ENCODE results near the gene ZNF335.

The ZNF335 gene

GRCh38 chr20:46011631-46012482, 39.9 kb upstream of the ZNF335 start:
- H3K9me3 ChIP-seq (ENCODE audit: control insufficient read depth in 1 of 2, low read length in 2 of 2), result no peaks in the 10 kb centered on the region
- peaks cover 0 to 25% of the 10 kb centered on the region in 2 donors for H3K4me1 ChIP-seq (ENCODE audit: control insufficient read depth in 1 of 2, insufficient read depth in 2 of 2, low read length in 2 of 2)
- peaks cover 58% of the 10 kb centered on the region for H3K27me3 ChIP-seq (ENCODE audit: low read depth, low read length)
- H3K27ac ChIP-seq (ENCODE audit: low read length), result no peak overlapping the region
- H3K36me3 ChIP-seq (ENCODE audit: control insufficient read depth in 1 of 2, insufficient read depth in 2 of 2, low read length in 2 of 2), result no peaks in the 10 kb centered on the region
- peak overlapping the region in 1 of 2 donors; percentile 30 for H3K4me3 ChIP-seq (ENCODE audit: low read depth in 1 of 2, low read length in 2 of 2)

GRCh38 chr20:46010491-46011391, 38.7 kb upstream of the ZNF335 start:
- H3K4me1 ChIP-seq (ENCODE audit: control insufficient read depth in 1 of 2, insufficient read depth in 2 of 2, low read length in 2 of 2), result peaks cover 0 to 25% of the 10 kb centered on the region in 2 donors

GRCh38 chr20:46009816-46010215, 37.8 kb upstream of the ZNF335 start:
- H3K27ac ChIP-seq (ENCODE audit: low read length), result no peak overlapping the region
- no peaks in the 10 kb centered on the region for H3K9me3 ChIP-seq (ENCODE audit: control insufficient read depth in 1 of 2, low read length in 2 of 2)
- H3K27me3 ChIP-seq (ENCODE audit: low read depth, low read length), result peaks cover 54% of the 10 kb centered on the region
- H3K4me3 ChIP-seq (ENCODE audit: low read depth in 1 of 2, low read length in 2 of 2), result no peak overlapping the region
- H3K36me3 ChIP-seq (ENCODE audit: control insufficient read depth in 1 of 2, insufficient read depth in 2 of 2, low read length in 2 of 2), result no peaks in the 10 kb centered on the region
- H3K4me1 ChIP-seq (ENCODE audit: control insufficient read depth in 1 of 2, insufficient read depth in 2 of 2, low read length in 2 of 2), result peaks cover 0 to 25% of the 10 kb centered on the region in 2 donors

More at GRCh38 chr20:46010491-46011391, 38.7 kb upstream of the ZNF335 start:
- Histone ChIP-seq H3K4me3 (ENCODE audit: low read depth in 1 of 2, low read length in 2 of 2) (peak overlapping the region; percentile 7 to 30), H3K36me3 (ENCODE audit: control insufficient read depth in 1 of 2, insufficient read depth in 2 of 2, low read length in 2 of 2) (no peaks in the 10 kb centered on the region), H3K27me3 (ENCODE audit: low read depth, low read length) (peaks cover 58% of the 10 kb centered on the region), H3K27ac (ENCODE audit: low read length) (no peak overlapping the region), H3K9me3 (ENCODE audit: control insufficient read depth in 1 of 2, low read length in 2 of 2) (no peaks in the 10 kb centered on the region)

- no peaks in the 10 kb centered on the region for H3K36me3 ChIP-seq (ENCODE audit: control insufficient read depth in 1 of 2, insufficient read depth in 2 of 2, low read length in 2 of 2)
- peaks cover 0 to 9% of the 10 kb centered on the region in 2 donors for H3K4me1 ChIP-seq (ENCODE audit: control insufficient read depth in 1 of 2, insufficient read depth in 2 of 2, low read length in 2 of 2)
- H3K9me3 ChIP-seq (ENCODE audit: control insufficient read depth in 1 of 2, low read length in 2 of 2), result no peaks in the 10 kb centered on the region
- no peak overlapping the region for H3K27ac ChIP-seq (ENCODE audit: low read length)
- no peak overlapping the region for H3K4me3 ChIP-seq (ENCODE audit: low read depth in 1 of 2, low read length in 2 of 2)
- peaks cover 39% of the 10 kb centered on the region for H3K27me3 ChIP-seq (ENCODE audit: low read depth, low read length)
These were observed 35.7 kb upstream of the ZNF335 start for GRCh38 chr20:46007671-46008070.

GRCh38 chr20:46006964-46007363, 35.0 kb upstream of the ZNF335 start:
- no peaks in the 10 kb centered on the region for H3K36me3 ChIP-seq (ENCODE audit: control insufficient read depth in 1 of 2, insufficient read depth in 2 of 2, low read length in 2 of 2)
- H3K27ac ChIP-seq (ENCODE audit: low read length), result no peak overlapping the region
- peaks cover 0 to 4% of the 10 kb centered on the region in 2 donors for H3K4me1 ChIP-seq (ENCODE audit: control insufficient read depth in 1 of 2, insufficient read depth in 2 of 2, low read length in 2 of 2)
- H3K27me3 ChIP-seq (ENCODE audit: low read depth, low read length), result peaks cover 32% of the 10 kb centered on the region
- no peak overlapping the region for H3K4me3 ChIP-seq (ENCODE audit: low read depth in 1 of 2, low read length in 2 of 2)
- no peaks in the 10 kb centered on the region for H3K9me3 ChIP-seq (ENCODE audit: control insufficient read depth in 1 of 2, low read length in 2 of 2)

GRCh38 chr20:46006022-46006705, 34.2 kb upstream of the ZNF335 start:
- no peak overlapping the region for H3K4me3 ChIP-seq (ENCODE audit: low read depth in 1 of 2, low read length in 2 of 2)
- H3K9me3 ChIP-seq (ENCODE audit: control insufficient read depth in 1 of 2, low read length in 2 of 2), result no peaks in the 10 kb centered on the region
- no peaks in the 10 kb centered on the region for H3K36me3 ChIP-seq (ENCODE audit: control insufficient read depth in 1 of 2, insufficient read depth in 2 of 2, low read length in 2 of 2)
- no peak overlapping the region for H3K27ac ChIP-seq (ENCODE audit: low read length)
- peaks cover 24% of the 10 kb centered on the region for H3K27me3 ChIP-seq (ENCODE audit: low read depth, low read length)
- peaks cover 0 to 3% of the 10 kb centered on the region in 2 donors for H3K4me1 ChIP-seq (ENCODE audit: control insufficient read depth in 1 of 2, insufficient read depth in 2 of 2, low read length in 2 of 2)

GRCh38 chr20:46004889-46005473, 33.0 kb upstream of the ZNF335 start:
- no peaks in the 10 kb centered on the region for H3K9me3 ChIP-seq (ENCODE audit: control insufficient read depth in 1 of 2, low read length in 2 of 2)
- H3K27me3 ChIP-seq (ENCODE audit: low read depth, low read length), result peaks cover 15% of the 10 kb centered on the region
- H3K4me3 ChIP-seq (ENCODE audit: low read depth in 1 of 2, low read length in 2 of 2), result no peak overlapping the region
- H3K36me3 ChIP-seq (ENCODE audit: control insufficient read depth in 1 of 2, insufficient read depth in 2 of 2, low read length in 2 of 2), result no peaks in the 10 kb centered on the region
- H3K27ac ChIP-seq (ENCODE audit: low read length), result no peak overlapping the region
- H3K4me1 ChIP-seq (ENCODE audit: control insufficient read depth in 1 of 2, insufficient read depth in 2 of 2, low read length in 2 of 2), result peaks cover 0 to 4% of the 10 kb centered on the region in 2 donors

- no peak overlapping the region for H3K4me3 ChIP-seq (ENCODE audit: low read depth in 1 of 2, low read length in 2 of 2)
- H3K9me3 ChIP-seq (ENCODE audit: control insufficient read depth in 1 of 2, low read length in 2 of 2), result no peaks in the 10 kb centered on the region
- H3K27ac ChIP-seq (ENCODE audit: low read length), result no peak overlapping the region
- no peaks in the 10 kb centered on the region for H3K36me3 ChIP-seq (ENCODE audit: control insufficient read depth in 1 of 2, insufficient read depth in 2 of 2, low read length in 2 of 2)
- peaks cover 0 to 4% of the 10 kb centered on the region in 2 donors for H3K4me1 ChIP-seq (ENCODE audit: control insufficient read depth in 1 of 2, insufficient read depth in 2 of 2, low read length in 2 of 2)
- H3K27me3 ChIP-seq (ENCODE audit: low read depth, low read length), result peaks cover 8% of the 10 kb centered on the region
These were observed 32.2 kb upstream of the ZNF335 start for GRCh38 chr20:46004187-46004586.

GRCh38 chr20:46002008-46002407, 30.0 kb upstream of the ZNF335 start:
- peaks cover 4% of the 10 kb centered on the region for H3K27me3 ChIP-seq (ENCODE audit: low read depth, low read length)
- H3K4me1 ChIP-seq (ENCODE audit: control insufficient read depth in 1 of 2, insufficient read depth in 2 of 2, low read length in 2 of 2), result peaks cover 0 to 4% of the 10 kb centered on the region in 2 donors
- H3K36me3 ChIP-seq (ENCODE audit: control insufficient read depth in 1 of 2, insufficient read depth in 2 of 2, low read length in 2 of 2), result no peaks in the 10 kb centered on the region

GRCh38 chr20:46001498-46001897, 29.5 kb upstream of the ZNF335 start:
- Histone ChIP-seq H3K9me3 (ENCODE audit: control insufficient read depth in 1 of 2, low read length in 2 of 2) (no peaks in the 10 kb centered on the region), H3K4me1 (ENCODE audit: control insufficient read depth in 1 of 2, insufficient read depth in 2 of 2, low read length in 2 of 2) (peaks cover 0 to 4% of the 10 kb centered on the region in 2 donors), H3K27me3 (ENCODE audit: low read depth, low read length) (peaks cover 4% of the 10 kb centered on the region), H3K4me3 (ENCODE audit: low read depth in 1 of 2, low read length in 2 of 2) (no peak overlapping the region), H3K36me3 (ENCODE audit: control insufficient read depth in 1 of 2, insufficient read depth in 2 of 2, low read length in 2 of 2) (no peaks in the 10 kb centered on the region), H3K27ac (ENCODE audit: low read length) (no peak overlapping the region)

More at GRCh38 chr20:46002008-46002407, 30.0 kb upstream of the ZNF335 start:
- H3K27ac ChIP-seq (ENCODE audit: low read length), result no peak overlapping the region
- no peak overlapping the region for H3K4me3 ChIP-seq (ENCODE audit: low read depth in 1 of 2, low read length in 2 of 2)
- H3K9me3 ChIP-seq (ENCODE audit: control insufficient read depth in 1 of 2, low read length in 2 of 2), result no peaks in the 10 kb centered on the region
